Esophagus muscularis mucosa (tissue), 4 donors: ENCODE data around the gene C4orf33.

Experiments
- CTCF ChIP-seq, 3 experiments: fragments of 200-600 bp in 2 of 3; fragments of 450-650 bp in 1 of 3; sonication (generic) in 2 of 3; IDR thresholded peaks; one replicate each; pipeline ENCODE4 v1.5.1; 2017 to 2019; ENCODE audit warnings: antibody characterized with exemption in 3 of 3, mild to moderate bottlenecking in 2 of 3, moderate library complexity in 1 of 3
- EP300 ChIP-seq: sonication (generic); formaldehyde crosslinking; IDR thresholded peaks from one replicate; pipeline ENCODE4 v1.6.1; 2017; ENCODE audit warnings: antibody characterized with exemption
- POLR2A ChIP-seq: fragments of 450-650 bp; IDR thresholded peaks from one replicate; pipeline ENCODE4 v1.6.1; 2017; ENCODE audit warnings: antibody characterized with exemption, moderate library complexity, mild to moderate bottlenecking, low read depth
- POLR2AphosphoS5 ChIP-seq, 2 donors: sonication (generic); formaldehyde crosslinking; IDR thresholded peaks; one replicate each; pipeline ENCODE4 v1.6.1; 2017; ENCODE audit warnings: antibody characterized with exemption in 2 of 2

- TF ChIP-seq POLR2A, result no peak
- TF ChIP-seq CTCF (IDR thresholded peaks at IDR 0.05), result no peak
- no peak for TF ChIP-seq EP300
- TF ChIP-seq POLR2AphosphoS5 (IDR thresholded peaks at IDR 0.05), result no peak
Observed at GRCh38 chr4:129092631-129093190, 3.2 kb upstream of the C4orf33 start.
